ENCODE data around the gene KCNIP4. TPM values are rescaled to one million over a fixed set of nuclear protein-coding genes. Genes with fewer than 3 reads are reported as not detected.

Gene KCNIP4
- total and polyA plus RNA-seq, 2 of the 4 experiments (the other 2 are of a cell fraction) = not detected

- Histone ChIP-seq H4K8ac (ENCODE audit: low read depth in 2 of 2, low read length in 2 of 2) (no peak overlapping the region), H3K56ac (ENCODE audit: extremely low read depth, insufficient read depth, low read length) (no peak overlapping the region), H3K79me1 (ENCODE audit: low read depth in 1 of 2, low read length in 2 of 2) (no peaks in the 10 kb centered on the region), H3K4me1 (ENCODE audit: control insufficient read depth, insufficient read depth, low read length) (peaks cover 4% of the 10 kb centered on the region), H3K9ac (ENCODE audit: low read depth, low read length) (no peak overlapping the region), H4K91ac (ENCODE audit: insufficient read depth, low read depth, low read length) (no peak overlapping the region), H4K20me1 (ENCODE audit: insufficient read depth, low read length) (no peaks in the 10 kb centered on the region), H4K5ac (ENCODE audit: low read depth, low read length) (no peak overlapping the region), H2AK5ac (ENCODE audit: low read depth, low read length) (no peak overlapping the region), H2AK9ac (replicated peaks; ENCODE audit: low read depth, low read length, poor library complexity) (no peak overlapping the region), H3K27me3 (ENCODE audit: control insufficient read depth, insufficient read depth, low read length) (no peaks in the 10 kb centered on the region), H2AFZ (replicated peaks; ENCODE audit: low read length, poor library complexity) (no peak overlapping the region), H3K4me2 (ENCODE audit: low read depth, low read length) (no peak overlapping the region), H2BK15ac (ENCODE audit: low read depth, low read length) (no peak overlapping the region), H2BK120ac (ENCODE audit: low read depth, low read length) (no peak overlapping the region), H3K27ac (ENCODE audit: insufficient read depth, low read length) (no peak overlapping the region), H3K4me3 (ENCODE audit: insufficient read depth, low read depth, low read length) (no peak overlapping the region), H3K36me3 (ENCODE audit: control insufficient read depth, insufficient read depth, low read length) (no peaks in the 10 kb centered on the region), H2BK5ac (ENCODE audit: low read depth, low read length, poor library complexity, severe bottlenecking) (no peak overlapping the region), H3K4ac (ENCODE audit: low read depth, low read length) (no peak overlapping the region), H3K23ac (ENCODE audit: low read depth, low read length) (no peak overlapping the region), H3K14ac (replicated peaks; ENCODE audit: low read depth, low read length) (no peak overlapping the region), H2BK20ac (ENCODE audit: low read depth, low read length) (no peak overlapping the region), H3K9me1 (ENCODE audit: insufficient read depth, low read length) (no peaks in the 10 kb centered on the region), H3K18ac (ENCODE audit: low read depth, low read length) (no peak overlapping the region; the same call in 1 of the 2 replicates), H3K9me3 (ENCODE audit: control insufficient read depth, insufficient read depth, low read length) (no peaks in the 10 kb centered on the region)
- in situ Hi-C loops (cut with MboI; ENCODE audit: low sequenced_read_pairs) (no loop called here), intact Hi-C loops (cut with micrococcal nuclease) (loop anchor here (10.0 kb wide), 1 partner anchor 627 kb away; the partner anchor contains the start of gene ADGRA3), dilution Hi-C loops (cut with HindIII; ENCODE audit: low sequenced_read_pairs, unreplicated experiment) (no loop called here)
- no TSS peak for BruUV-seq (replicated peaks)
- ATAC-seq (ENCODE audit: low read depth) (no peak), DNase-seq (no peak)
- no CpG with 5 or more reads among the region's 1 CpG for WGBS, 2 experiments (ENCODE audit: extremely low coverage in 2 of 2, insufficient read length in 1 of 2)
- CTCF ChIA-PET = no interaction called here
- POLR2A ChIA-PET (ENCODE audit: unreplicated experiment) = no interaction called here
- no peak for TF ChIP-seq RFX5 (IDR thresholded peaks at IDR 0.05; ENCODE audit: low read depth, low read length)
- no peak for TF ChIP-seq CHD1 (IDR thresholded peaks at IDR 0.05; ENCODE audit: low read depth, low read length)
- TF ChIP-seq POLR2A (IDR thresholded peaks at IDR 0.05; ENCODE audit: low read depth, low read length) = no peak
- no peak for TF ChIP-seq MAZ (IDR thresholded peaks at IDR 0.05; ENCODE audit: borderline replicate concordance, low read depth, low read length)
- no peak for TF ChIP-seq MXI1 (IDR thresholded peaks at IDR 0.05; ENCODE audit: borderline replicate concordance, low read depth, low read length)
- TF ChIP-seq USF2 (IDR thresholded peaks at IDR 0.05; ENCODE audit: low read depth, low read length) = no peak
- no peak for TF ChIP-seq MAFK (IDR thresholded peaks at IDR 0.05; ENCODE audit: low read depth, low read length)
- no peak for TF ChIP-seq SMC3 (IDR thresholded peaks at IDR 0.05; ENCODE audit: low read depth, low read length)
- no peak for TF ChIP-seq RAD21 (IDR thresholded peaks at IDR 0.05; ENCODE audit: low read length)
- no peak for TF ChIP-seq RCOR1 (IDR thresholded peaks at IDR 0.05; ENCODE audit: insufficient replicate concordance, low read length)
- TF ChIP-seq, protein P1, sequence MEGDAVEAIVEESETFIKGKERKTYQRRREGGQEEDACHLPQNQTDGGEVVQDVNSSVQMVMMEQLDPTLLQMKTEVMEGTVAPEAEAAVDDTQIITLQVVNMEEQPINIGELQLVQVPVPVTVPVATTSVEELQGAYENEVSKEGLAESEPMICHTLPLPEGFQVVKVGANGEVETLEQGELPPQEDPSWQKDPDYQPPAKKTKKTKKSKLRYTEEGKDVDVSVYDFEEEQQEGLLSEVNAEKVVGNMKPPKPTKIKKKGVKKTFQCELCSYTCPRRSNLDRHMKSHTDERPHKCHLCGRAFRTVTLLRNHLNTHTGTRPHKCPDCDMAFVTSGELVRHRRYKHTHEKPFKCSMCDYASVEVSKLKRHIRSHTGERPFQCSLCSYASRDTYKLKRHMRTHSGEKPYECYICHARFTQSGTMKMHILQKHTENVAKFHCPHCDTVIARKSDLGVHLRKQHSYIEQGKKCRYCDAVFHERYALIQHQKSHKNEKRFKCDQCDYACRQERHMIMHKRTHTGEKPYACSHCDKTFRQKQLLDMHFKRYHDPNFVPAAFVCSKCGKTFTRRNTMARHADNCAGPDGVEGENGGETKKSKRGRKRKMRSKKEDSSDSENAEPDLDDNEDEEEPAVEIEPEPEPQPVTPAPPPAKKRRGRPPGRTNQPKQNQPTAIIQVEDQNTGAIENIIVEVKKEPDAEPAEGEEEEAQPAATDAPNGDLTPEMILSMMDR (conservative IDR thresholded peaks at IDR 0.05; ENCODE audit: low read depth, low read length) = no peak
- TF ChIP-seq, protein P2, sequence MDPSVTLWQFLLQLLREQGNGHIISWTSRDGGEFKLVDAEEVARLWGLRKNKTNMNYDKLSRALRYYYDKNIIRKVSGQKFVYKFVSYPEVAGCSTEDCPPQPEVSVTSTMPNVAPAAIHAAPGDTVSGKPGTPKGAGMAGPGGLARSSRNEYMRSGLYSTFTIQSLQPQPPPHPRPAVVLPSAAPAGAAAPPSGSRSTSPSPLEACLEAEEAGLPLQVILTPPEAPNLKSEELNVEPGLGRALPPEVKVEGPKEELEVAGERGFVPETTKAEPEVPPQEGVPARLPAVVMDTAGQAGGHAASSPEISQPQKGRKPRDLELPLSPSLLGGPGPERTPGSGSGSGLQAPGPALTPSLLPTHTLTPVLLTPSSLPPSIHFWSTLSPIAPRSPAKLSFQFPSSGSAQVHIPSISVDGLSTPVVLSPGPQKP (IDR thresholded peaks at IDR 0.05; ENCODE audit: borderline replicate concordance, low read depth, low read length) = no peak
Observed at GRCh38 chr4:21887481-21887880, 61.1 kb downstream of the KCNIP4 start.
